SJSA1 (cell line): ENCODE data around the gene ASCL3. TPM values are rescaled to one million over a fixed set of nuclear protein-coding genes. Genes with fewer than 3 reads are reported as not detected.
"Not testable (repeated sequence)": the region's sequence is repeated elsewhere in the genome, so short reads cannot be mapped to it uniquely, and the experiment has no call there.

Source experiments
- DNase-seq, 2 experiments: peaks; one replicate each; pipeline ENCODE4 v3.0.0-alpha.2; 2015 to 2020; ENCODE audit warnings: low spot score in 2 of 2, low read depth in 1 of 2
- H3K27ac ChIP-seq: fragments of 250-450 bp; sonication (Bioruptor Pico); 2 replicates; pipeline ENCODE4 v1.5.1; 2020; ENCODE audit warnings: mild to moderate bottlenecking, moderate library complexity
- H3K27me3 ChIP-seq: fragments of 250-450 bp; sonication (Bioruptor Pico); replicated peaks from 2 replicates; pipeline ENCODE4 v1.5.1; 2020; ENCODE audit warnings: mild to moderate bottlenecking, moderate library complexity
- H3K36me3 ChIP-seq: fragments of 250-450 bp; sonication (Bioruptor Pico); 2 replicates; pipeline ENCODE4 v1.5.1; 2020; ENCODE audit warnings: mild to moderate bottlenecking
- H3K4me1 ChIP-seq: fragments of 250-450 bp; sonication (Bioruptor Pico); replicated peaks from 2 replicates; pipeline ENCODE4 v1.6.1; 2021; ENCODE audit warnings: mild to moderate bottlenecking
- H3K4me3 ChIP-seq: fragments of 250-450 bp; sonication (Bioruptor Pico); 2 replicates; pipeline ENCODE4 v1.5.1; 2020; ENCODE audit warnings: mild to moderate bottlenecking
- H3K9me3 ChIP-seq: fragments of 250-450 bp; sonication (Bioruptor Pico); replicated peaks from 2 replicates; pipeline ENCODE4 v1.5.1; 2020; ENCODE audit warnings: mild to moderate bottlenecking
- total RNA-seq: library from RNA; depleted of rRNA; stranded (reverse); fragments of >200 nt; shearing (Covaris generic); gene quantifications from 2 replicates; pipeline ENCODE4 v1.2.3, GENCODE V29; 2014; rRNA removed

ASCL3 gene
- total RNA-seq, 1 experiment from 2014 or later: not detected

- H3K9me3 ChIP-seq: no peaks in the 10 kb centered on the region
These were observed 31.6 kb downstream of the ASCL3 start, which contains the start of gene AKIP1 for GRCh38 chr11:8911029-8911823. Gene AKIP1 (plus strand): TSS chr11:8911189. CDS start chr11:8911450, 261 bp downstream.

GRCh38 chr11:8910649-8911026, 32.2 kb downstream of the ASCL3 start:
- Histone ChIP-seq H3K4me3 (peak overlapping the region; percentile 86), H3K9me3 (no peaks in the 10 kb centered on the region), H3K27ac (no peak overlapping the region), H3K4me1 (peaks cover 14% of the 10 kb centered on the region), H3K27me3 (no peaks in the 10 kb centered on the region), H3K36me3 (peaks cover 9% of the 10 kb centered on the region; the same call in 1 of the 2 replicates)
- DNase-seq: no peak

More at GRCh38 chr11:8911029-8911823, 31.6 kb downstream of the ASCL3 start, which contains the start of gene AKIP1:
- Histone ChIP-seq H3K4me1 (peaks cover 14% of the 10 kb centered on the region), H3K4me3 (peak within 1 kb of the TSS; percentile 86), H3K36me3 (peaks cover 9% of the 10 kb centered on the region; the same call in 1 of the 2 replicates), H3K27me3 (no peaks in the 10 kb centered on the region), H3K27ac (peak within 1 kb of the TSS; percentile 65)
- DNase-seq: peak; percentile 77 to 90

- no peaks in the 10 kb centered on the region for H3K9me3 ChIP-seq
- H3K36me3 ChIP-seq: peaks cover 4% of the 10 kb centered on the region; the same call in 1 of the 2 replicates
- DNase-seq: no peak
- peaks cover 8% of the 10 kb centered on the region for H3K4me1 ChIP-seq
- no peak overlapping the region for H3K4me3 ChIP-seq
- no peak overlapping the region for H3K27ac ChIP-seq
- no peaks in the 10 kb centered on the region for H3K27me3 ChIP-seq
These were observed 34.7 kb downstream of the ASCL3 start for GRCh38 chr11:8908099-8908498.

- no peak overlapping the region for H3K4me3 ChIP-seq
- H3K36me3 ChIP-seq: peaks cover 4% of the 10 kb centered on the region; the same call in 1 of the 2 replicates
- no peaks in the 10 kb centered on the region for H3K27me3 ChIP-seq
- H3K27ac ChIP-seq: no peak overlapping the region
- no peak for DNase-seq
- H3K9me3 ChIP-seq: no peaks in the 10 kb centered on the region
- H3K4me1 ChIP-seq: peaks cover 8% of the 10 kb centered on the region
These were observed 35.7 kb downstream of the ASCL3 start for GRCh38 chr11:8907116-8907515.

- Histone ChIP-seq H3K36me3 (no peaks in the 10 kb centered on the region), H3K4me1 (peaks cover 8% of the 10 kb centered on the region), H3K27ac (no peak overlapping the region), H3K4me3 (no peak overlapping the region), H3K27me3 (no peaks in the 10 kb centered on the region), H3K9me3 (no peaks in the 10 kb centered on the region)
- no peak for DNase-seq
These were observed 37.2 kb downstream of the ASCL3 start for GRCh38 chr11:8905528-8906165.

- Histone ChIP-seq H3K27ac (no peak overlapping the region), H3K4me3 (no peak overlapping the region), H3K4me1 (no peaks in the 10 kb centered on the region), H3K27me3 (no peaks in the 10 kb centered on the region), H3K9me3 (no peaks in the 10 kb centered on the region), H3K36me3 (no peaks in the 10 kb centered on the region)
- DNase-seq: no peak
These were observed 43.6 kb downstream of the ASCL3 start for GRCh38 chr11:8899119-8899753.

- not testable (repeated sequence) for H3K27me3 ChIP-seq, H3K4me1 ChIP-seq, H3K36me3 ChIP-seq, H3K4me3 ChIP-seq, H3K27ac ChIP-seq, DNase-seq, H3K9me3 ChIP-seq
These were observed 51.6 kb downstream of the ASCL3 start for GRCh38 chr11:8891185-8891584.

Other genes with a start within 250 kb of the ASCL3 start
- gene AKIP1, start 31.8 kb downstream of the ASCL3 start, total RNA-seq: 24.8 and 37.9 TPM in 2 replicates
- not detected in 2 replicates for gene C11orf16, start 10.1 kb downstream of the ASCL3 start, total RNA-seq
- 25.6 and 27.3 TPM in 2 replicates for gene TMEM9B, start 21.4 kb upstream of the ASCL3 start, total RNA-seq
- gene NRIP3, start 61.0 kb upstream of the ASCL3 start, total RNA-seq: 20.7 and 29.1 TPM in 2 replicates
- gene SCUBE2, start 148.6 kb upstream of the ASCL3 start, total RNA-seq: not detected in 2 replicates